Measurements from ENCODE around the gene EPHA10.

DNA sequence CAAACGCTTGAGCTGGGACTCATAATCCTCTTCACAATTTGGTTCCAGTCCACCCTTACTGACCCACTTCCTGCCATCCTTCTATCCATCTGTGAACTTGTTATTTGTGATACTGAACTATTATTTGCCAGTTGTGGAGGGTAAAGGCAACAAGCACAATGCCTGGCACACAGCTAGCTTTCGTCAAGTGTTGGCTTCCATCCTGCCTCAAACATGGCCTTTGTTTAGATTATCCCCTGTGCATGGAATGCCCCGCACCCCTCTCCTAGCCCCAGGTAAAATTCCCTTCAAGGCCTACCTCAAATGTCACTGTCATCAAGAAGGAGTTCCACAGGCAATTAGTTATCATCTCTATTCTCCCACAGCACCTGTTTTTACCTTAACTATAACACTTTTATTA, 84.0 kb downstream of the EPHA10 start:
- TF ChIP-seq, protein P1, sequence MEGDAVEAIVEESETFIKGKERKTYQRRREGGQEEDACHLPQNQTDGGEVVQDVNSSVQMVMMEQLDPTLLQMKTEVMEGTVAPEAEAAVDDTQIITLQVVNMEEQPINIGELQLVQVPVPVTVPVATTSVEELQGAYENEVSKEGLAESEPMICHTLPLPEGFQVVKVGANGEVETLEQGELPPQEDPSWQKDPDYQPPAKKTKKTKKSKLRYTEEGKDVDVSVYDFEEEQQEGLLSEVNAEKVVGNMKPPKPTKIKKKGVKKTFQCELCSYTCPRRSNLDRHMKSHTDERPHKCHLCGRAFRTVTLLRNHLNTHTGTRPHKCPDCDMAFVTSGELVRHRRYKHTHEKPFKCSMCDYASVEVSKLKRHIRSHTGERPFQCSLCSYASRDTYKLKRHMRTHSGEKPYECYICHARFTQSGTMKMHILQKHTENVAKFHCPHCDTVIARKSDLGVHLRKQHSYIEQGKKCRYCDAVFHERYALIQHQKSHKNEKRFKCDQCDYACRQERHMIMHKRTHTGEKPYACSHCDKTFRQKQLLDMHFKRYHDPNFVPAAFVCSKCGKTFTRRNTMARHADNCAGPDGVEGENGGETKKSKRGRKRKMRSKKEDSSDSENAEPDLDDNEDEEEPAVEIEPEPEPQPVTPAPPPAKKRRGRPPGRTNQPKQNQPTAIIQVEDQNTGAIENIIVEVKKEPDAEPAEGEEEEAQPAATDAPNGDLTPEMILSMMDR (conservative IDR thresholded peaks at IDR 0.05): no peak
- TF ChIP-seq EZH2 (IDR thresholded peaks at IDR 0.05; ENCODE audit: low read depth): no peak
